NT2/D1 (cell line): ENCODE results near the gene PRXL2C.

Source experiments
- SUZ12 ChIP-seq: IDR thresholded peaks from 2 replicates; pipeline ENCODE4 v1.6.1; 2011; ENCODE audit not compliant: insufficient read length, insufficient read depth; ENCODE audit errors: extremely low read depth
- YY1 ChIP-seq: IDR thresholded peaks from 2 replicates; pipeline ENCODE4 v1.6.1; 2011; ENCODE audit not compliant: insufficient read length, insufficient read depth
- ZNF274 ChIP-seq: IDR thresholded peaks from 2 replicates; pipeline ENCODE4 v1.6.1; 2011; ENCODE audit warnings: mild to moderate bottlenecking, low read depth, low read length

GRCh38 chr9:96644137-96644536 is 11.0 kb downstream of the PRXL2C start:
- TF ChIP-seq YY1 (no peak), SUZ12 (no peak), ZNF274 (no peak)
